Measurements from ENCODE around the gene PPP2R2C.
A peak's percentile ranks its signal among the peaks of the same experiment; 100 is the strongest.

The PPP2R2C gene

DNA sequence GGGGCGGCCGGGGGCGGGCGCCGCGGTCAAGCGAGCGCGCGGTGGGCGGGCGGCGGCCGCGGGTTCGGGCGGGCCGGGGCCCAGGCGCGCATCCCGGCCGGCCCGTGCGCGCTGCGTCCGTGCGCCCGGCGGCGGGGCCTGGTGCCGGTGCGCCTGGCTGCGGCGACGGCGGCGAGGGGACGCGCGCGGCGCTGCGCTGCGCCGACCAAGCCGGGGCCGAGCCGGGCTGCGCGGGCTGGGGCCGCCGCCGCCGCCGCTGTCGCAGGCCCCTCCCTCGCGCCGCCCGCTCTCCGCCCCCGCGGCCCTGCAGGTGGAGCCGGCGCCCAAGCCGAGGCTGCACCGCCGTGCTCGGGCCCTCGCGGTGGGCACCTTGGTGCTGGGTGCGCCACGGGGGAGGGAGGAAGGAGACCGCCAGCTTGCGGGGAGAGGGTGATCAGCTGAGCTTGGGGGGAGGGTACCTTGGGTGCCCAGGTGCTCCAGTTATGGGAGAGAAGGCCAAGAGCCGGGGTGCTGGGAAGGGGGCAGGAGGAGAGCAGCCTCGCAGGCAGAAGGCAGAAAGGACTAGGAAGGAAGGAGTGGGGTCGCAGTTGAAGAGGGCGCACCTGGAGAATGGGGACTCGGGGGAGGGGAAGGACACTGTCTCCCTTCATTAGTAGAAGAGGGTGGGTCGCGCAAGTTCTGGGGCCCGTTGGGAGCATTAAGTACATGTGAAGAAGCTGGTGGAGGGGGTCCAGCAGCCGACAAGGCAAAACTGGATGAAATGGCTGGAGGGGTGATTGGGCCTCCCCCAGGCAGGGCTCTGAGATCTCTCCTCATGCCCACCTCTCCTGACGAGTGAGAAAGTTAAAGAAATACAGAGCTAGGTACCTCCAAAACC, at the start of gene PPP2R2C:
TSS of gene PPP2R2C (minus strand) at position 228 of the 877 bp plus-strand sequence. CDS start 385 bp downstream, outside the sequence.
- Histone ChIP-seq H3K27ac (no peak within 1 kb of the TSS), H3K4me3 (peak within 1 kb of the TSS; percentile 69)
- DNase-seq (ENCODE audit: low spot score), result peak; percentile 62
- TF ChIP-seq, protein P1, sequence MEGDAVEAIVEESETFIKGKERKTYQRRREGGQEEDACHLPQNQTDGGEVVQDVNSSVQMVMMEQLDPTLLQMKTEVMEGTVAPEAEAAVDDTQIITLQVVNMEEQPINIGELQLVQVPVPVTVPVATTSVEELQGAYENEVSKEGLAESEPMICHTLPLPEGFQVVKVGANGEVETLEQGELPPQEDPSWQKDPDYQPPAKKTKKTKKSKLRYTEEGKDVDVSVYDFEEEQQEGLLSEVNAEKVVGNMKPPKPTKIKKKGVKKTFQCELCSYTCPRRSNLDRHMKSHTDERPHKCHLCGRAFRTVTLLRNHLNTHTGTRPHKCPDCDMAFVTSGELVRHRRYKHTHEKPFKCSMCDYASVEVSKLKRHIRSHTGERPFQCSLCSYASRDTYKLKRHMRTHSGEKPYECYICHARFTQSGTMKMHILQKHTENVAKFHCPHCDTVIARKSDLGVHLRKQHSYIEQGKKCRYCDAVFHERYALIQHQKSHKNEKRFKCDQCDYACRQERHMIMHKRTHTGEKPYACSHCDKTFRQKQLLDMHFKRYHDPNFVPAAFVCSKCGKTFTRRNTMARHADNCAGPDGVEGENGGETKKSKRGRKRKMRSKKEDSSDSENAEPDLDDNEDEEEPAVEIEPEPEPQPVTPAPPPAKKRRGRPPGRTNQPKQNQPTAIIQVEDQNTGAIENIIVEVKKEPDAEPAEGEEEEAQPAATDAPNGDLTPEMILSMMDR (IDR thresholded peaks at IDR 0.05), result no peak

- no peak for DNase-seq (ENCODE audit: low spot score)
Measured at GRCh38 chr4:6520978-6521377, 48.6 kb upstream of the PPP2R2C start.

GRCh38 chr4:6520051-6520636, 47.7 kb upstream of the PPP2R2C start:
- no peak for DNase-seq (ENCODE audit: low spot score)
- Histone ChIP-seq H3K27ac (no peak overlapping the region), H3K4me3 (no peak overlapping the region)
- TF ChIP-seq, protein P1 (IDR thresholded peaks at IDR 0.05), result no peak

More at GRCh38 chr4:6520978-6521377, 48.6 kb upstream of the PPP2R2C start:
- Histone ChIP-seq H3K4me3 (no peak overlapping the region), H3K27ac (no peak overlapping the region)
- TF ChIP-seq, protein P1 (IDR thresholded peaks at IDR 0.05), result no peak

GRCh38 chr4:6517171-6517570, 44.8 kb upstream of the PPP2R2C start:
- DNase-seq (ENCODE audit: low spot score), result no peak
- H3K27ac ChIP-seq, result no peak overlapping the region
- TF ChIP-seq, protein P1 (IDR thresholded peaks at IDR 0.05), result no peak
- no peak overlapping the region for H3K4me3 ChIP-seq

DNA sequence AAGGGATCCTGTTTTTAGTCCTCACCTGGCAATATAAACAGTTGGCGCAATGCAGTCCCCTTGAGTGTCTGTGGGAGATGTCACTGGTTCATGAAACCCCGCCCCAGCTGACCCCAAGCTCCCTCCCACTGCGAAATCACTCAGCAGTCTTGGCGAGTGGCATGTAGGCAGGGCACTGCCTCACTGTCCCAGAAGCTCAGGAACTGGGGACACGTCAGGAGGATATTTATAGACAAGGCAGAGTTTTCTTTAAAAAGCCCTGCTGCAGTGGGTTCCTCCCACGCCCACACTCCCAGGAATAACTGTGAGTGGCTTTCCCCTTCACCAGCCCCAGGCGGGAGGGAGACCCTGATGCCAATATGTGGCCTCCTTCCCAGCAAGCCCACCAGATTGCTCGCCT, 44.3 kb upstream of the PPP2R2C start:
- DNase-seq (ENCODE audit: low spot score), result no peak
- no peak overlapping the region for H3K27ac ChIP-seq
- H3K4me3 ChIP-seq, result no peak overlapping the region
- TF ChIP-seq, protein P1 (IDR thresholded peaks at IDR 0.05), result no peak

DNA sequence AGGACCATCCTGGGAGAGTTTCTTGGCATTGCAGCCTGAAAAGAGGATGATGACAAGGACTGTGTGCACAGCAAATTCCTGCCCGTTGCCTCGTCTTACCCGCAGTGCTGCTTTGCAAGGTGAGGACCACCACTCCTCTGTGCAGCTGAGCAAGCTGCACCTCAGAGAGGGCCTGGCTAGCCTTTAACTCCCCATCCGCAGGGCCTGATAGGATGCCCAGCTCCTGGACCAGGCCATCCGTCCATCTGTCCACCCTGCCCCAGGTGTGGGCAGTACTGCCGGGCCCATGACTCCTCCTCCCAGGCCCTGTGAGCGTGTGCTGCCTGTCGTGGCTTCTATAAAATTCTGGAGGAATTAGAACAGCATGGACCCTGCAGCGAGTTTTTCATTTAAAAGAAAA, 43.9 kb upstream of the PPP2R2C start:
- H3K27ac ChIP-seq, result no peak overlapping the region
- no peak overlapping the region for H3K4me3 ChIP-seq
- TF ChIP-seq, protein P1 (IDR thresholded peaks at IDR 0.05), result no peak
- DNase-seq (ENCODE audit: low spot score), result no peak
